NCI-H2171 treated with DMSO at 0.1 percent for 48 hours (cell line): ENCODE results near the gene DARS1.
"Not testable (repeated sequence)": the region's sequence is repeated elsewhere in the genome, so short reads cannot be mapped to it uniquely, and the experiment has no call there.

Experiments used
- DNase-seq: peaks from one replicate; lab custom pipeline; 2025; lab: John Stamatoyannopoulos, UW

Gene DARS1

DNA sequence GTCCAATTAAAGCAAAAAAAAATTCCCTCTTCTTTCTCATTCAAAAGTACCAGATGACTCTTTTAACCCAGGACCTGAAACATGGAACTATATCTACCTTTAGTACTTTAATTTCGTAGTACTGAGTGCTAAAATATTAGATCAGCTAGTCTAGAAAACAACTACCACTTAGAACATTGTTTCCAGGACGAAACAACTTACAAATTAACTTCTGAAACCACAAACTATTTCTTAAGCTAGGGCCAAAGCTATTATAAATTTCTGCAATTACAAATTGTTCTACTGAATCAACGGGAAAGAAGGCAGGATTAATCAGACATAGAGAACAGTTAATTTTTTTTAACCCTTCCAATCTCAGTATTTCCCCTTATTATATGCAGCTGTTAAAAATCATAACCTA lies 39.9 kb downstream of the DARS1 start:
- no peak for DNase-seq

DNA sequence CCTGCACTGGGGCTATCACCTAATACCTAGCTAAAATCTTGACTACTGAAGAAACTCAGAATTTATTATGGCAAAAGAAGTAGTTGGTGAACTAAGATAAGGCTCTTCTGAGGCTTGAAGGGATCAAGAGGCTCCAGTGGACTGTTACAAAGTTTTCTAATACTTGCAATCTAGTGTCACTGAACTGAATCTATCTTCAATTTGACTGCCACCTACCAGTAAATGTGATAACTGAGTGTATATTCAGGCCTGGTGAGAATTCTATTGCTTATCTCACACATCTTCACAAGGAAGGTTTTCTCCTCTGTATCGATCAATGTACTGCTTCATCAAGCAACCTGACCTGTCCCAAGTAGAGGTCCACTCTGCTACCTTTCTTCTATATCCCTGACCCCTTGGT lies 40.8 kb downstream of the DARS1 start:
- DNase-seq = no peak

DNA sequence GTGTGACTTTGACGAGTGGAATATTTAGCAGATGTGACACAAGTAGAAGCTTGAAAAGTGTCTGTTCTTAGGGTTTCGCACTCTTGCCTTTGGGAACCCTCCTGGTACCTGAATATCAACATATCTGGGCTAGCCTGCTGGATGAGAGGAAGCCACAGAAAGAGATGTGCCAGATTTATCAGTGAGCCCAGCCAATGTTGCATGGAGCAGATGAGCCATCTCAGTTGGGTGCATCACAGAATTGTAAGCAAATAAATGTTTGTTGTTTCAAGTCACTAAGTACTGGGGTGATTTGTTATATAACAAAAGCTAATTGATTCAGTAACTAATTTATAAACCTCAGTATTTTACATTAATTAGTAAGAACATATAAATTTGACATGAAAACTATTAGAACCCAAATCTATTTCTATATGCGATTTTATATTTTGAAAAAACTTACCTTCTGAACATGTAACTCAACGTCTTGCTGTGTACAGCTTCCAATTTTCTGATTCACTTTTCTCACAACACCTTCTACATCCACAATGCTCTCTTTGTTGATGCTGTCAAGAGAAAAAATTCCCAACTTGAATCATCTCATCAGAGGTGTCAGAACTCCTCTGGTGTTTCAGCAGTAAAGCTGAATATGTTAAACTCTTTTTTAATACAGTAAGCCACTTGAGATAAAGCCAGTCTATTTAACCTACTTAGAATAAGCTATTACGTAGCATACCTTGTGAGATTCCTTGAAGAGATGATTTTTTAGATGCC lies 42.3 kb downstream of the DARS1 start:
- DNase-seq = no peak

DNA sequence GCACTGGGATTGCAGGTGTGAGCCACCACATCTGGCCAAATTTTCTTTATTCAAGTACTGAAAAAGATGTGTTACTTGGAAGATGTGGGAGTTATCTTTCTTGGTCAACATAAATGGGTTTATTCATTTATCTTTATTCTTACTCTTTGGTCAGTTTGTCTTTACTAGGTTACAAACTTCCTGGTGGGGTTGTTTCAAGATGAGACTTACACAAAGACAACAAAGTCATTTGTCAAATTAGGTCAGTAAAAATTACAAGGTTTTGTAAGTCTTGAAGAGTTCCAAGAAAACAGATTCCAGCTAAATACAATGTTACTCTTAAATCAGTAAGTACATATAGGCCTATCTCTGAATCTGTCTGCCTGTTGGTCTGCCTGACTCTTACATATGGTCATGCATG lies 48.9 kb downstream of the DARS1 start:
- no peak for DNase-seq

DNA sequence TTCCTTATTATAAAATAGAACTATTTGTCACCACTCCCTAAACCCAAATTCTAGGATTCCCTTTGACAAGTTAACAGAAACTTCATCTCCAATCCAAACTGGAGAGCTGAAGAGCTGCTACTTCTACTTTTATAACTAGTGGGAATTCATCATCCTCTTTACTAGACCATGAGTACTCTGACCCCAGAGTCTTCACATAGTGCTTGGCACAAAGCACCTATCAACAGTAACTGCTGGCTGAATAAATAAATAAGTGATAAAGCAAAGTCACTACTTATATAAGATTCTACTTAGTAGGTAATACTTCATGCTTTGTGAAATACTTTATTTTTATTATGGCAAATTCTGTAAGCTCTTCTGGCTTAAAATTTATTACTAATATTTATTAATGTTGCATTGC lies 49.5 kb downstream of the DARS1 start:
- DNase-seq = no peak

DNA sequence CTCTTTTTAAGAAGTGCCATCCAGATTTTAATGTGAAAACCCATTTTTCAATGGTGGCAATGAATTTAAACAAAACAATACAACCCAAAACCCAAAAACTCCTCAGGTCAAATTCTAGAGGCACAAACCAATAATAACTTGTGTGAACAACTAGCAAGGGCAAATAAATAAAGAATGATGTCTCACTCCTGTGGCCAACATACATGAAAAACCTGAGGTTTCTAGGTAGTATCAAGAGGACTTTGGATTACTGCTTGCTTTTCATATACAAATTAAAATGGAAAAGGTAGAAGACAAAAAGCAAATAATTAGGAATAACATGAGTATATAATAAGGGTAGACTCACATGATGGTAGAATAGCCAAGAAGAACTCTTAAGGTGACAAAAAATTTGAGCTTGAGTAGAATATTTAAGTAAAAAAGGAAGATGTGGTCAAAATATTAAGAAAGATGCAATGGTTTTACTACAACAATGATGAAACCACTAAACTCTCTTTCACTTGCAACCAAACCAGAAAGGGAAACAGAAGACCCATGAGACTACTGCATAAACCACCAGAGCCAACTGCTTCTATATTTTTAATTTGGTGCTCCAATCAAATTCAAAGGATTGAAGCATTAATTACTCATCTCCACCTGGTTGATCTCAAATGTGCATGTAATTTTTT lies 53.5 kb downstream of the DARS1 start:
- no peak for DNase-seq

DNA sequence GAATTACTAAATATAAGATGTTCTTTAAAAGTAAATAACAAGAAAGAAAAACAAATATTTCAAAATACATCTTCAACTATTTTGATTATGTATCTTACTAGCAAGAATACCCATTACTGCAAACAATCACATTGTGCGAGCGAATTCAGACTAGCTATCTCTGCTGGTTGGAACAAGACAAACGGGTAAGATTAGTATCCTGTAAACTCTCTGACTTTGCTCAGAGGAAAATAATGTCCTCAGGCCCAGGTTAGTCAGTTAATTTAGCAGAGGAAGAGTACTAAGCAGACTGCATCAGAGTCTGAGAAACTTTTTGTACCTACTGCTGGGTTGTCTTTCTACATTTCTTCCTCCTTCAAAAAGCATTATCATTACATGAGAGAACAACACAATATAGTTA lies 58.8 kb downstream of the DARS1 start:
- DNase-seq = no peak

DNA sequence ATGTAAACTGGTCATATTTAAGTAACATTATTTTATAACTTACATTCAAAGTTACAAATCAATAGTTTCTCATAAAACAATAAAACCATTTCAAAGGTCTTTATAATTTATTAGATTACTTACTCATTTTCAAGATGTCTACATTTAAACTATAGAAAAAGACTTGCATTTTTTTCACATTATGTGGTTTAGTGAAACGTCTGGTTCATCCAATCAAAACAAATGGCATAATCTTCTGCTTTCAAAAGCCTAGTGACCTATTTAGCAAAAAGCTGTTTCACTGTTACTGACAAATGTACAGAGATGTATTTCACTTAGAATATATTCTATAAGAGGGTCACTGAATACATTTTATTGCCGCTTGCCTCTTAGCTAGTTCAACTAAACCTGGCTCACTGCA lies 59.9 kb downstream of the DARS1 start:
- DNase-seq = no peak

DNA sequence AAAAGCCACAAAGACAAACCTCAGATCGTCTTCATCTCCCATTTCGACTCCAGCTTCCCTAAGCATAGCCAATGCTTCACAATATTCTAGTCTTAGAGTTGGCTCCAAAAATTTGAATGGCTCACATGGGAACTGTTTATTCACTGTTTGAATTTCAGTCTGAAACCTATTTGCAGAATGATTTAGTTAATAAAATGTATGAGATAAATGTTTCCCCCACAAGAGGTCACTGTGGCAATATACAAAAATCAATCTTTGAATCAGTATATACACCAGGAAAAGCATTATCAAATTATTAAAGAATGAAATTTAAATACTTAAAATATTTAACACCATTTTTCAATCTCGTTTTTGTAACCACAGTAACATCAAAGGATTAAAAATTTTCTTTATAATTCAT lies 69.2 kb downstream of the DARS1 start:
- peak; percentile 48 for DNase-seq

DNA sequence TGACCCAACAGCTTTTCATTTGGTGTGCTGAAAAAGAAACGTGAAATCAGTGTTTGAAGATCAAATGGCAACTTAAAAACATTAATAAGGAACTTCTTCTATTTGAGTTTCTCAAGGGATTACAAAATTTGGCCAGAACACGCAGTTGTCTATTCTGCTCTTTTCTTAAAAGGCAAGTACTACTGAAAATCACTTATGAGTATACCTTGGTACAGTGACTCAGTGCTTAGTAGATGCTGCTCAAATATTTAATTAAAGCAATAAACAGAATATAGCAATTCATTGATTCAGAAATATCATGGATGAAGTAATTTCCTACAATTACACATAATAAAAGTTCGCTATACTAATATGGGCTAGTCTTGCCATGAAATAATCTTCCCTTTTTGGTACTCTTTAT lies 70.9 kb downstream of the DARS1 start:
- no peak for DNase-seq

DNA sequence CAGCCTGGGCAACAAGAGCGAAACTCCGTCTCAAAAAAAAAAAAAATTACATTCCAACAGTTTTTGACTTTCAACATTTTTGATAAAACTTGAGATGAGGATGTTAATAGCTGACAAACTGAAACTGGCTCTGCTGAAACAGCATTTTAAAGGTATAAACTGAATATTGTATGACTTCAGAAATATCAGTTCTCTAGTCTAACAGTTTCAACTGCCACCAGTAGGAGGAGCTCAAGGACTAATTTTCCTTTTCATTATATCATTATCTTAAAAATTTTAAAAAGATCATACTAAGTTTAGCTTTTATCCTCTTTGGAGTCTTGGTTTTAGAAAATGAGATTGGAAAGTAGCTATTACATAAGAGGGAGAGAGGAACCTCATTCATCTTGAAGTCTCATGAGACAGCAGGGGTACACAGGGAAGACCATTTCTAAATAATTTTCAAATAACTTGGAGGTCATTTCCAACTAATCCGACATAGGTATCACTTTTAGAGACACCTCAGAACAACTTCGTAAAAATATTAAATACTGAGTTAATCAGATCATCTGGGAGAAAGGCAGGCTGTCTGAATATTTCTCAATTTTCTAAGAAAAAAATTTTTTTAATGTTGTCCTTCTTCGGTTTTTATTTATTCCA lies 71.6 kb downstream of the DARS1 start:
- peak; percentile 58 for DNase-seq

DNA sequence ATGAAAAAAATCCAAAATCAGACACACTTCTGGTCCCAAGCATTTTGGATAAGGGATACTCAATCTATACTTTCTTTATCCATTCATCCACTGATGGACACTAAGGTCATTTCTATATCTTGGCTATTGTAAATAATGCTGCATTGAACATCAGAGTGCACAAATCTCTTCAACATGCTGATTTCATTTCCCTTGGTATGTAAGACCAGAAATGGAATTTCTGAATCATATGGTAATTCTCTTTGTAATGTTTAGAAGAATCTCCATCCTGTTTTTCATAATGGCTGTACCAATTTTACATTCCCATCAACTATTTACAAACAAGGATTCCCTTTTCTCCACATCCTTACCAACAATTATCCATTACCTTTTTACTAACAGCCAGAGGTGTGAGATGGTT lies 75.5 kb downstream of the DARS1 start:
- DNase-seq = no peak

DNA sequence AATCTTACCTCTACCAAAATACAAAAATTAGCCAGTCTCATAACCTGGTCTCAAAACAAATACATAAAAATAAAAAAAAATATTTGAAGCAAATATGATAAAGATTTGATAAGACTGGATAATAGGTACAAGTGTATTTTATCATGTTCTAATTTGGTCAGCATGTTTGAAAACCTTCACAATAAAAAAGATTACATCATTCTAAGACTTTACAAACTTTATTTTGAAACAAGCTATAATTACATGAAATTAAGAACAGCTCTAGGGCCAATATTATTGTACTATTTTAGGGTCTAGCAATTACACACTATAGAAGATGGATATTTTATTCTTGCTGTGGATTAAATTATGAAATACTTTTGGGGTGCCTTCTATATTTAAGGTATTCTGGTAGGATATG lies 79.7 kb downstream of the DARS1 start:
- no peak for DNase-seq

DNA sequence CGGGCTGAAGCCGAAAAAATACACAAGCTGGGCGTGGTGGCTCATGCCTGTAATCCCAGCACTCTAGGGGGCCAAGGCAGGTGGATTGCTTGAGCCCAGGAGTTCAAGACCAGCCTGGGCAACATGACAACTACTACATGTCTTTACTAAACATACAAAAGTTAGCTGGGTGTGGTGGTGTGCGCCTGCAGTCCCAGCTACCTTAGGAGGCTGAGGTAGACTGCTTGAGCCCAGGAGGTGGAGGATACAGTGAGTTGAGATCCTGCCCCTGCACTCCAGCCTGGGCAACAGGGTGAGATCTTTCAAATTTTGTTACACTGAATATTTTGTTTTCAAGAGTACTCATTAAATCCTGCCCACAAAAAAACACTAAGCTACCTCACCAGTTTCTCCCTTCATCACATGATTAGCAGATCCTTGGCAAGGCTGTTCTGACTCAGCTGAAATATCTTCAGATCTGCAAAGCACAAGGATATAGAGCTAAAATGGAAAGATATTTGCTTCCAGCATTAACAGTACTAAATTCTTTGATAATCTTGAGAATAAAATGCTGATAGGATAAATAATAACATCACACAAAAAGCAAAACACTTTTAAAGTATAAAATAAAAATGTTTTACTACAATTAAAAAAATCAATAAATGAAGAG lies 81.0 kb downstream of the DARS1 start:
- DNase-seq = no peak

DNA sequence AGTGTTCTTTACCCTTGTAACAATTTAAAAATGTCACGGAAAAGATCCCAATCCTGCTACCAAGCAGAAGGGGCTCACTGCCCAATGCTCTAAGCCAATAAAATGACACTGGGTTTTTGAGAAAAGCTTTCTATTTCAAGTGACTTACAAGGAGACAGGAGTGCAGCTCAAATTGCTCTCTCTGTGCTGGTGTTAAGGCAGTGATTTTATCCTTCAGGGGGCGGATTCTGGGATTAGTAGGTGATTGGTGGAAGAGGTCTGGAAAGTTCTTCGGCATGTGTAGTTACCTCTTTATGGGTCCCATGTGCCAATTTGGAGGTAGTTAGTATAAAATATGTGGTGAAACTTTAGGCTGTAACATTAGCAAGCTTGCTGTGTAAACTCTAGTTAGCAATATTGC lies 81.8 kb downstream of the DARS1 start:
- DNase-seq = no peak

DNA sequence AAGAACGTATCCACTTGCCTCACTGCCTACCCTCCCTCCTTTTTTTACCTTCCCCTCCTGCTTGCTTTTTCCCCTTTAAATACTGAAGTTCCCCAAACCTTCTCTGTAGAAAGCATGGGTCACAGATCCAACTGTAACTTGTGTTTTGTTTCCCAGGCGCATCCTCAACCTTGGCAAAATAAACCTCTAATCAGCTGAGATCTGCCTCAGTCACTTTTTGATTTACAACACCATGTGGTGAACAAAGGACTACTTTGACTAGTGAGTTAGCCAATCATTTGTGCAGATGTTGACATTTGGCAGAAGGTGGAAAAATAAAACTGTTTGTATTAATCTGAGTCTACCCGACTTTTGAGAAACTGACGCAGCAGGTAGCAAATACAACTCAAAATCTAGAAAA lies 85.9 kb downstream of the DARS1 start:
- DNase-seq = no peak

DNA sequence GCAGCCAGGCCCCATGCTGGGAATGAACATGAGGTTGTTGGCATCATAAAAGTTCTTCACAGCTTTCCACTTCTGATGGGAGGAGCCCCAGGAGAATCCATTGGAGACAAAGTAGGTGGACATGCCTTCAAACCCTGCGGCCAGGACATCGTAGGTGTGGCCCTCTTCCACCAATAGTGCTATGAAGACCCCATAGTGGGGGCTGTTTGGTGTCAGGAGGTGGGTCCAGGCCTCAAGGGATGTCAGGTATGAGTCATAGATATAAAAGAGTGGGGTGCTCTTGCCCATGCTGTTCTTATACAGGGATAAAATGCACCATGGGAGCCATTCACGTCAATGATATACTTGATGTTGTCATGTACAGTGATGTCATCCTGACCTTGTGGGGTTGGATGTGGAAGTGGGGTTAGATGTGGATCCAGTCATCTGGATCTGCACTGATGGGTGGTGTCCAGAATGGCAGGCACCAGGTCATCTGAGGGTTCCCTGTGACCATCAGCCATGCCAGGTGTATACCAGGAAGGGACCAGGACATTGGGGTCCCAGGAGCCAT lies 87.1 kb downstream of the DARS1 start:
- no peak for DNase-seq

DNA sequence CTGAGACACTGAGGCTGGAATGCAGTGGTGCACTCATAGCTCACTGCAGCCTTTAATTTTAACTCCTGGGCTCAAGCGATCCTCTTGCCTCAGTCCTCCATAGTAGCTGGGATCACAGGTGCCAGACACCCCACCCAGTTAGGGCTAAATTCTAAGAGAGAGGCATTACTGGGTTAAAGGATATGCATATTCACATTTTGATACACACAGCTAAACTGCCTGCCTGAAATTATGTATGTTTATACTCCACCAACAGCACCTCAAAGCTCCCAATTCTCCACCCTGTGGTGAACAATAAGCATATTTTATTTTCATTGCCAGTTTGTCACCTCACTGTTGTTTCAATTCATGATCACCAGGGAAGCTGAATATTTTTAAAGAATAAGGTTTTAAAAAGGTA lies 90.5 kb downstream of the DARS1 start:
- DNase-seq = no peak

DNA sequence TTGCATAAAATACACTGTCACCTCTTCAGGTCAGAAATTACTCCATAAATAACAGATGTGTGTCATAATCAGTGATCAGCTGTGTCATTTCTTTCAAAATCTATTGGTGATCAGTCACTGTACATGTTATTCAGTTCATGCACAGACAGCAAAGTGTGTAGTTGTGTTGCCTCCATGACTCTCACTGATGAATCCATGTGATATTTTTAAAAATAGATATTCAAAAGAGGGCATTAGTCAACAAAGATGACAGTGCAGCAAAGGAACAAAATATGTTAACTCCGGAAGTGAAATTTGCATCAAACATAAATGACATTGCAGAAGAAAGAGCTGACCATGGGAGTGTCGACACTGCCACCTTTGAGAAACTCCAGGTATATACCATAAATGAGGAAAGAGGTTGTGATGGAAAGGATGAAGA lies 92.0 kb downstream of the DARS1 start:
- DNase-seq = no peak

DNA sequence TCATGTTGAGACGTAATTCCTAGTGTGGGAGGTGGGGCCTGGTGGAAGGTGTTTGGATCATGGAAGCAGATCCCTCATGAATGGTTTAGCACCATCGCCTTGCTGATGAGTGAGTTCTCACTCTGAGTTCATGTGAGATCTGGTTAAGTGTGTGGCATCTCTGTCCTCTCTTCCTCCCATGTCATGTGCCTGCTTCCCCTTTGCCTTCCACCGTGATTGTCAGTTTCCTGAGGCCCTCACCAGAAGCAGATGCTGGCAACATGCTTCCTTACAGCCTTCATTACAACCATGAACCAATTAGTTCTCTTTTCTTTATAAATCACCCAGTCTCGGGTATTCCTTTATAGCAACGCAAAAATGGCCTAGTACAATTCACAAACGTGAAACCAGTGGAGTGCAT lies 94.6 kb downstream of the DARS1 start:
- no peak for DNase-seq

DNA sequence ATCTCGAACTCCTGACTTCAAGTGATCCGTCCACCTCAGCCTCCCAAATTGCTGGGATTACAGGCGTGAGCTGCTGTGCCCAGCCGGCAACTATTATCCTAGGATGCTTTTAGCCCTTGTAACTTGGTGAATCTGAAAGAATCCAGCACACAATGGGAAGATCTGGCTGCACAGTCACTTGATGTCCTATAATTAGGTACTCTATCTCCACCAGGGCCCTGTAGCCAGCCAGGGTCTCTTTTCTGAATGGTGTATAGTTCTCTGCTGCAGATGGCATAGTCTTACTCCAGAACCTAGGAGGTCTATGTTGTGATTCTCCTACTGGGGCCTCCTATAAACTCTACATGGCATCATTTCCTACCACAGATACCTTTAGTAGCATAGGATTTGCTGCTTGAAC lies 95.3 kb downstream of the DARS1 start:
- DNase-seq = no peak

DNA sequence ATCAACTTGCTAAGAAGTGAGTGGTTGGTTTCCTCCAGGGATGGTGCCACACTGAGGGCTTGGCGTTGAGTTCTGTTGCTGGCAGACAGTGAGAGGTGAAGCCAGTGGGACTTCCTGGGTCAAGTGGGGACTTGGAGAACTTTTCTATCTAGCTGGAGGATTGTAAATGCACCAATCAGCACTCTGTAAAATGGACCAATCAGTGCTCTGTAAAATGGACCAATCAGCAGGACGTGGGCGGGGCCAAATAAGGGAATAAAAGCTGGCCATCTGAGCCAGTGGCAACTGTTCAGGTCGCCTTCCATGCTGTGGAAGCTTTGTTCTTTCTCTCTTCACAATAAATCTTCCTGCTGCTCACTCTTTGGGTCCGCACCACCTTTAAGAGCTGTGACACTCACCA lies 96.8 kb downstream of the DARS1 start:
- DNase-seq = not testable (repeated sequence)

DNA sequence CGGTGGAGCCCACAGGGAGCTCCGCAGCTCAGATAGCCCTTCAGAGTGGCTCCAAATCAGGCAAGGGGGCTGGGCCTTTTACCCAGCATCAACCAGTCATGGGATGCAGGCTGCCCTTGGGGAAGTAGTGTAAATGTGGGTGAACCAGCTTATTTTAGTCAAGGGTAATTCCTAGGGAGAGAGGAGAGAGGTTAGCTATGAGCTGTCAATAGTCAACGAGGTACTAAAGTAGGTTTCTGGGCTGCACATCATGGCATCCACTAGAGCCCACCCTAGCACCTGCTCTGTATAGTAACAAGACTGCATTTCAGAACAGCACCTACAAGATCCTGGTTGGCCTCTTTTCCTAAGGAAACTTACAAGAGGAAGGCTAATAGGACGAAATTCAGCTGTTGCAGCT lies 99.7 kb downstream of the DARS1 start:
- no peak for DNase-seq
